IMR-90 (cell line): ENCODE results near the gene TP53BP1. TPM values are rescaled to one million over a fixed set of nuclear protein-coding genes. Genes with fewer than 3 reads are reported as not detected.

Source experiments
- ATAC-seq: fragments of 200-7000 bp; cut with Tn5 transposase; 2 replicates; pipeline ENCODE4 v1.9.1; 2020; ENCODE audit warnings: low read depth, mild to moderate bottlenecking, moderate library complexity
- BruUV-seq: library from RNA; stranded (reverse); fragments of 400-500 nt; replicated peaks from 2 replicates; lab custom pipeline; 2021; lab: Mats Ljungman, UMichigan
- CTCF ChIA-PET: fragments of 300-600 bp; formaldehyde crosslinking; extraction: SDS; loops from one replicate; lab custom pipeline; 2021; ENCODE audit warnings: antibody characterized with exemption; lab: Yijun Ruan, JAX
- POLR2A ChIA-PET: fragments of 300-600 bp; sonication (Branson Sonifier 250); formaldehyde crosslinking; loops from one replicate; lab custom pipeline; 2022; ENCODE audit warnings: antibody characterized with exemption; ENCODE audit not compliant: unreplicated experiment; lab: Charles Lee
- DNase-seq: peaks from one replicate; pipeline ENCODE4 v3.0.0; 2013
- H2AFZ ChIP-seq: replicated peaks from 2 replicates; pipeline ENCODE3; 2013; ENCODE audit warnings: low read length, mild to moderate bottlenecking; ENCODE audit not compliant: poor library complexity
- H2AK5ac ChIP-seq: 2 replicates; pipeline ENCODE4 v1.6.1; 2013; ENCODE audit warnings: low read depth, low read length, inconsistent platforms
- H2AK9ac ChIP-seq: replicated peaks from 2 replicates; pipeline ENCODE3; 2013; ENCODE audit warnings: mild to moderate bottlenecking, low read depth, low read length, moderate library complexity; ENCODE audit not compliant: poor library complexity
- H2BK120ac ChIP-seq: 2 replicates; pipeline ENCODE4 v1.6.1; 2013; ENCODE audit warnings: low read depth, low read length, inconsistent platforms
- H2BK15ac ChIP-seq: 3 replicates; pipeline ENCODE4 v1.6.1; 2013; ENCODE audit warnings: low read depth, low read length, inconsistent platforms
- H2BK20ac ChIP-seq: 2 replicates; pipeline ENCODE4 v1.6.1; 2013; ENCODE audit warnings: low read depth, mild to moderate bottlenecking, inconsistent platforms, low read length, moderate library complexity
- H2BK5ac ChIP-seq: 2 replicates; pipeline ENCODE4 v1.6.1; 2013; ENCODE audit warnings: mild to moderate bottlenecking, low read depth, low read length, inconsistent platforms; ENCODE audit not compliant: poor library complexity, severe bottlenecking
- H3K14ac ChIP-seq: replicated peaks from 2 replicates; pipeline ENCODE4 v1.6.1; 2013; ENCODE audit warnings: low read depth, low read length, inconsistent platforms
- H3K18ac ChIP-seq: 2 replicates; pipeline ENCODE4 v1.6.1; 2013; ENCODE audit warnings: low read depth, low read length, control low read depth
- H3K23ac ChIP-seq: 2 replicates; pipeline ENCODE4 v1.6.1; 2013; ENCODE audit warnings: low read depth, low read length, inconsistent platforms
- H3K27ac ChIP-seq: 2 replicates; pipeline ENCODE4 v1.5.1; 2013; ENCODE audit warnings: mild to moderate bottlenecking, control low read depth, low read length; ENCODE audit not compliant: insufficient read depth
- H3K27me3 ChIP-seq: 2 replicates; pipeline ENCODE4 v1.6.1; 2013; ENCODE audit warnings: low read length; ENCODE audit not compliant: control insufficient read depth, insufficient read depth
- H3K36me3 ChIP-seq: 2 replicates; pipeline ENCODE4 v1.6.1; 2013; ENCODE audit warnings: low read length, mixed read lengths; ENCODE audit not compliant: control insufficient read depth, insufficient read depth
- H3K4ac ChIP-seq: 2 replicates; pipeline ENCODE4 v1.6.1; 2013; ENCODE audit warnings: low read depth, low read length, inconsistent platforms
- H3K4me1 ChIP-seq: 2 replicates; pipeline ENCODE4 v1.6.1; 2013; ENCODE audit warnings: low read length, mixed read lengths; ENCODE audit not compliant: control insufficient read depth, insufficient read depth
- H3K4me2 ChIP-seq: 2 replicates; pipeline ENCODE4 v1.6.1; 2013; ENCODE audit warnings: low read depth, mild to moderate bottlenecking, control low read depth, low read length, moderate library complexity
- H3K4me3 ChIP-seq: 2 replicates; pipeline ENCODE4 v1.5.1; 2013; ENCODE audit warnings: low read depth, mild to moderate bottlenecking, control low read depth, low read length, moderate library complexity; ENCODE audit not compliant: insufficient read depth
- H3K56ac ChIP-seq: 2 replicates; pipeline ENCODE4 v1.6.1; 2013; ENCODE audit warnings: low read length, inconsistent platforms; ENCODE audit not compliant: insufficient read depth; ENCODE audit errors: extremely low read depth
- H3K79me1 ChIP-seq, 2 experiments: 2 replicates each; pipeline ENCODE4 v1.6.1; 2013; ENCODE audit warnings: low read length in 2 of 2, inconsistent platforms in 1 of 2, low read depth in 1 of 2
- H3K9ac ChIP-seq: 2 replicates; pipeline ENCODE4 v1.6.1; 2013; ENCODE audit warnings: low read depth, low read length, control low read depth
- H3K9me1 ChIP-seq: 2 replicates; pipeline ENCODE4 v1.6.1; 2013; ENCODE audit warnings: low read length, inconsistent platforms; ENCODE audit not compliant: insufficient read depth
- H3K9me3 ChIP-seq: 2 replicates; pipeline ENCODE4 v1.6.1; 2013; ENCODE audit warnings: low read length; ENCODE audit not compliant: control insufficient read depth, insufficient read depth
- H4K20me1 ChIP-seq: 2 replicates; pipeline ENCODE4 v1.6.1; 2013; ENCODE audit warnings: low read length, inconsistent platforms; ENCODE audit not compliant: insufficient read depth
- H4K5ac ChIP-seq: 2 replicates; pipeline ENCODE4 v1.6.1; 2013; ENCODE audit warnings: mild to moderate bottlenecking, low read depth, low read length, control low read depth
- H4K8ac ChIP-seq, 2 experiments: 2 replicates each; pipeline ENCODE4 v1.6.1; 2013; ENCODE audit warnings: low read depth in 2 of 2, low read length in 2 of 2, control low read depth in 1 of 2, inconsistent platforms in 1 of 2
- H4K91ac ChIP-seq: 2 replicates; pipeline ENCODE4 v1.6.1; 2013; ENCODE audit warnings: low read depth, low read length, inconsistent platforms; ENCODE audit not compliant: insufficient read depth
- POLR2A ChIP-seq: IDR thresholded peaks from 2 replicates; pipeline ENCODE4 v1.6.1; 2012; ENCODE audit warnings: mild to moderate bottlenecking, low read depth, low read length
- RAD21 ChIP-seq: IDR thresholded peaks from 2 replicates; pipeline ENCODE4 v1.6.1; 2012; ENCODE audit warnings: low read length, improper control_type of control experiment
- RCOR1 ChIP-seq: IDR thresholded peaks from 2 replicates; pipeline ENCODE4 v1.6.1; 2012; ENCODE audit warnings: mild to moderate bottlenecking, low read length, improper control_type of control experiment; ENCODE audit not compliant: insufficient replicate concordance
- RFX5 ChIP-seq: IDR thresholded peaks from 2 replicates; pipeline ENCODE4 v1.8.0; 2012; ENCODE audit warnings: low read depth, mild to moderate bottlenecking, low read length, moderate library complexity
- WGBS, 2 experiments: methylation state at CpG; one replicate each; pipeline versions ENCODE4 v1.1.5 to v1.1.7; 2013; ENCODE audit warnings: missing lambda C conversion rate in 2 of 2; ENCODE audit not compliant: insufficient read length in 1 of 2; ENCODE audit errors: extremely low coverage in 2 of 2; 5-methylcytosine and 5-hydroxymethylcytosine counted together
- dilution Hi-C: fragments of 300-500 bp; cut with HindIII; formaldehyde crosslinking; loops from one replicate; pipeline ENCODE4 v1.14.3; 2018; ENCODE audit warnings: low sequenced_read_pairs; ENCODE audit not compliant: unreplicated experiment
- in situ Hi-C: fragments of 300-500 bp; cut with MboI; formaldehyde crosslinking; loops from 3 replicates; pipeline ENCODE4 v1.14.3; 2019; ENCODE audit warnings: low sequenced_read_pairs, inconsistent platforms, mixed read lengths
- intact Hi-C: fragments of 100-400 bp; cut with micrococcal nuclease; formaldehyde crosslinking; loops from 2 replicates; pipeline ENCODE4 v1.10.0; 2022
- polyA plus RNA-seq, 3 experiments: library from polyadenylated mRNA; depleted of rRNA; stranded (reverse); fragments of >200 nt; gene quantifications; 2 replicates each; pipeline ENCODE4 v1.2.3, GENCODE V29; 2012; ENCODE audit warnings: low replicate concordance in 1 of 3
- total RNA-seq: library from RNA; depleted of rRNA; stranded (reverse); fragments of >200 nt; gene quantifications from 2 replicates; pipeline ENCODE4 v1.2.3, GENCODE V29; 2012

The TP53BP1 gene
- total and polyA plus RNA-seq, 2 of the 4 experiments (the other 2 are of a cell fraction) = 36.3 to 64.5 TPM

- Histone ChIP-seq H3K4me3 (no peak overlapping the region), H3K27me3 (no peaks in the 10 kb centered on the region), H2BK15ac (no peak overlapping the region), H2AK9ac (no peak overlapping the region), H4K5ac (no peak overlapping the region), H2AK5ac (no peak overlapping the region), H3K4me2 (no peak overlapping the region), H3K4ac (no peak overlapping the region), H3K23ac (no peak overlapping the region), H3K27ac (no peak overlapping the region), H3K56ac (no peak overlapping the region), H4K20me1 (no peaks in the 10 kb centered on the region; the same call in 1 of the 2 replicates), H3K14ac (no peak overlapping the region), H4K8ac (no peak overlapping the region), H2AFZ (no peak overlapping the region), H3K9ac (no peak overlapping the region), H3K36me3 (peaks cover 58% of the 10 kb centered on the region), H3K18ac (no peak overlapping the region), H2BK120ac (no peak overlapping the region), H3K79me1 (peaks cover 3 to 10% of the 10 kb centered on the region in 2 experiments; a peak in 3 of 4 replicates), H3K9me1 (peaks cover 5% of the 10 kb centered on the region), H2BK5ac (no peak overlapping the region), H3K9me3 (no peaks in the 10 kb centered on the region), H3K4me1 (no peaks in the 10 kb centered on the region), H2BK20ac (no peak overlapping the region), H4K91ac (no peak overlapping the region)
- BruUV-seq = no TSS peak
- in situ Hi-C loops = no loop called here
- TF ChIP-seq RCOR1 (no peak), RFX5 (no peak), POLR2A (no peak), RAD21 (no peak)
- intact Hi-C loops = no loop called here
- WGBS, 2 experiments = 56% methylated on average over 1 of the region's 4 CpGs; no CpG with 5 or more reads in 1 of the 2 experiments
- ATAC-seq (no peak), DNase-seq (no peak)
- ChIA-PET CTCF (no interaction called here), POLR2A (no interaction called here)
- dilution Hi-C loops = no loop called here
These were observed 84.2 kb downstream of the TP53BP1 start for GRCh38 chr15:43408789-43409188.
